KMS-11 (cell line): Measurements from ENCODE around the gene OR9A2.
"Not testable (repeated sequence)": the region's sequence is repeated elsewhere in the genome, so short reads cannot be mapped to it uniquely, and the experiment has no call there.

Experiments used
- H2AFZ ChIP-seq: fragments of 200-600 bp; sonication (generic); 2 replicates; pipeline ENCODE4 v1.6.1; 2016; ENCODE audit warnings: antibody characterized with exemption, mixed run types, low read depth
- H3K27ac ChIP-seq: fragments of 200-600 bp; sonication (generic); 2 replicates; pipeline ENCODE4 v1.6.1; 2016; ENCODE audit warnings: mild to moderate bottlenecking, mixed run types
- H3K27me3 ChIP-seq: fragments of 200-600 bp; sonication (generic); 2 replicates; pipeline ENCODE4 v1.6.1; 2017; ENCODE audit warnings: mild to moderate bottlenecking, low read depth, mixed run types, moderate library complexity; ENCODE audit not compliant: insufficient read depth
- H3K36me3 ChIP-seq: fragments of 200-600 bp; sonication (generic); 2 replicates; pipeline ENCODE4 v1.6.1; 2017; ENCODE audit warnings: mild to moderate bottlenecking, mixed run types; ENCODE audit not compliant: insufficient read depth
- H3K4me1 ChIP-seq: fragments of 200-600 bp; sonication (generic); 2 replicates; pipeline ENCODE4 v1.6.1; 2016; ENCODE audit warnings: mild to moderate bottlenecking, low read depth, mixed run types; ENCODE audit not compliant: poor library complexity, severe bottlenecking
- H3K4me2 ChIP-seq: fragments of 200-600 bp; sonication (generic); 2 replicates; pipeline ENCODE4 v1.7.0; 2016; ENCODE audit warnings: mild to moderate bottlenecking, mixed run types
- H3K4me3 ChIP-seq: fragments of 200-600 bp; sonication (generic); IDR thresholded peaks from 2 replicates; pipeline ENCODE4 v1.6.1; 2017; ENCODE audit warnings: low read depth, low read length, mixed read lengths; ENCODE audit not compliant: insufficient read depth
- H3K79me2 ChIP-seq: fragments of 200-600 bp; sonication (generic); 2 replicates; pipeline ENCODE4 v1.6.1; 2016; ENCODE audit warnings: low read depth, mixed run types; ENCODE audit not compliant: insufficient read depth
- H3K9ac ChIP-seq: fragments of 200-600 bp; sonication (generic); 2 replicates; pipeline ENCODE4 v1.6.1; 2016; ENCODE audit warnings: mild to moderate bottlenecking, mixed run types
- H4K20me1 ChIP-seq: fragments of 200-600 bp; sonication (generic); 2 replicates; pipeline ENCODE4 v1.6.1; 2016; ENCODE audit warnings: mild to moderate bottlenecking, mixed run types; ENCODE audit not compliant: insufficient read depth
- CTCF ChIP-seq: fragments of 200-600 bp; sonication (generic); conservative IDR thresholded peaks from 2 replicates; pipeline ENCODE4 v1.6.1; 2017; ENCODE audit warnings: low read depth, mild to moderate bottlenecking, antibody characterized with exemption, low read length, moderate library complexity, mixed read lengths

OR9A2 gene

GRCh38 chr7:142984297-142984696 lies 42.6 kb downstream of the OR9A2 start:
- TF ChIP-seq CTCF = no peak
- no peaks in the 10 kb centered on the region for H3K36me3 ChIP-seq
- H3K9ac ChIP-seq = no peak overlapping the region
- no peak overlapping the region for H3K4me3 ChIP-seq
- no peaks in the 10 kb centered on the region for H3K27me3 ChIP-seq
- H3K79me2 ChIP-seq = no peaks in the 10 kb centered on the region
- no peak overlapping the region for H3K4me2 ChIP-seq
- H3K27ac ChIP-seq = no peak overlapping the region
- H4K20me1 ChIP-seq = no peaks in the 10 kb centered on the region
- H2AFZ ChIP-seq = no peak overlapping the region
- H3K4me1 ChIP-seq = no peaks in the 10 kb centered on the region

GRCh38 chr7:142983825-142984224 lies 43.1 kb downstream of the OR9A2 start:
- no peak overlapping the region for H3K4me3 ChIP-seq

GRCh38 chr7:142978402-142978801 lies 48.5 kb downstream of the OR9A2 start:
- H3K36me3 ChIP-seq, H3K27ac ChIP-seq, H4K20me1 ChIP-seq, H2AFZ ChIP-seq, H3K27me3 ChIP-seq, H3K4me2 ChIP-seq, H3K79me2 ChIP-seq, H3K4me3 ChIP-seq, H3K9ac ChIP-seq, H3K4me1 ChIP-seq: not testable (repeated sequence)

More at GRCh38 chr7:142983825-142984224, 43.1 kb downstream of the OR9A2 start:
- Histone ChIP-seq H3K4me2 (no peak overlapping the region), H3K27ac (no peak overlapping the region), H3K79me2 (no peaks in the 10 kb centered on the region), H3K9ac (no peak overlapping the region), H4K20me1 (no peaks in the 10 kb centered on the region), H3K36me3 (no peaks in the 10 kb centered on the region), H3K4me1 (no peaks in the 10 kb centered on the region), H3K27me3 (no peaks in the 10 kb centered on the region), H2AFZ (no peak overlapping the region)
- no peak for TF ChIP-seq CTCF
